ENCODE results near the gene MEA1.

- no peak for TF ChIP-seq CTCF (IDR thresholded peaks at IDR 0.05; ENCODE audit: low read depth, low read length, missing input control)
- no peak for TF ChIP-seq HNF4G (IDR thresholded peaks at IDR 0.05)
- no peak for TF ChIP-seq RAD21 (IDR thresholded peaks at IDR 0.05)
- TF ChIP-seq NR2F2 (IDR thresholded peaks at IDR 0.05) = no peak
- TF ChIP-seq ATF3 (IDR thresholded peaks at IDR 0.05) = no peak
Observed at GRCh38 chr6:42966571-42966970, 47.2 kb downstream of the MEA1 start.
